RPMI8226 (cell line): ENCODE measurements around the gene CA7.
A peak's percentile ranks its signal among the peaks of the same experiment; 100 is the strongest.
"Not testable (repeated sequence)": the region's sequence is repeated elsewhere in the genome, so short reads cannot be mapped to it uniquely, and the experiment has no call there.

ENCODE experiments used
- DNase-seq: peaks from one replicate; pipeline ENCODE4 v3.0.0-alpha.2; 2015

Gene CA7

GRCh38 chr16:66847533-66848067 lies 3.4 kb downstream of the CA7 start:
- DNase-seq: no peak

GRCh38 chr16:66848172-66848571 lies 4.0 kb downstream of the CA7 start:
- DNase-seq: no peak

GRCh38 chr16:66849021-66849420 lies 4.8 kb downstream of the CA7 start:
- no peak for DNase-seq

- DNase-seq: no peak
These were observed 5.3 kb downstream of the CA7 start for GRCh38 chr16:66849549-66849948.

- no peak for DNase-seq
These were observed 6.1 kb downstream of the CA7 start for GRCh38 chr16:66850115-66850815.

GRCh38 chr16:66851166-66851964 lies 7.2 kb downstream of the CA7 start:
- DNase-seq: no peak

GRCh38 chr16:66853261-66854139 lies 9.3 kb downstream of the CA7 start:
- DNase-seq: no peak

- DNase-seq: no peak
These were observed 12.0 kb downstream of the CA7 start for GRCh38 chr16:66856184-66856730.

GRCh38 chr16:66856801-66857200 lies 12.6 kb downstream of the CA7 start:
- no peak for DNase-seq

GRCh38 chr16:66857437-66857836 lies 13.2 kb downstream of the CA7 start:
- DNase-seq: no peak

GRCh38 chr16:66858740-66859396 lies 14.7 kb downstream of the CA7 start:
- peak; percentile 93 for DNase-seq

- DNase-seq: peak; percentile 55
These were observed 15.3 kb downstream of the CA7 start for GRCh38 chr16:66859397-66860068.

GRCh38 chr16:66862023-66862520 lies 17.9 kb downstream of the CA7 start:
- no peak for DNase-seq

GRCh38 chr16:66863707-66864106 lies 19.5 kb downstream of the CA7 start:
- DNase-seq: no peak

GRCh38 chr16:66869424-66869823 lies 25.2 kb downstream of the CA7 start:
- DNase-seq: no peak

- DNase-seq: not testable (repeated sequence)
These were observed 27.1 kb downstream of the CA7 start for GRCh38 chr16:66871363-66871762.

- no peak for DNase-seq
These were observed 27.6 kb downstream of the CA7 start for GRCh38 chr16:66871840-66872239.

- no peak for DNase-seq
These were observed 28.3 kb downstream of the CA7 start for GRCh38 chr16:66872559-66872942.

GRCh38 chr16:66872943-66873684 lies 28.9 kb downstream of the CA7 start:
- DNase-seq: peak; percentile 98

- DNase-seq: no peak
These were observed 29.5 kb downstream of the CA7 start for GRCh38 chr16:66873685-66874055.
